ENCODE measurements around the gene GNL1.
A peak's percentile ranks its signal among the peaks of the same experiment; 100 is the strongest.

The GNL1 gene

DNA sequence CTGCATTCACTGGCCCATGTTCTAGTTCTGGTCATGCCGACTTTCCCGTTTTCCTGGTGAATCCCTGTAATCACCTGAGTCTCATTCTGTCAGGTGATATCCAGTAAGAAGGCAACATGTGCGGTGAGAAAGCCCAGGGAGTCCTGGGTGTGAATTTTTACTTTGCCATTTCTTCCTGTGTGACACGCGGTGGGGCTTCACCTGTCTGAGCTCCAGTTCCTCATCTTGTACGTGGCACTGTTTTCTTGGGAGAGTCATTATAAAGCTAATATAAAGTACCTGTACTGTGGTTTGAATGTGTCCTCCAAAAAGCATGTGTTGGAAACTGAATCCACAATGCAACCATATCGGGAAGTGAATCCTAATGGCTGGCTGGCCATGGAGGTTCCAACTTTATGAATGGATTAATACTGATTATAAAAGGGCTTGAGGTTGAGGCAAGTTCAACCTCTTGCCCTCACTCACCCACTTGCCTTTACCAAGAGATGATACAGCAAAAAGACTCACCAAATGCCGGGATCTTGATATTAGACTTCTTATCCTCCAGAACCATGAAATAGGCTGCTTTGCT is 61.9 kb downstream of the GNL1 start:
- Histone ChIP-seq H3K4me2 (ENCODE audit: low read length) (no peak overlapping the region), H3K36me3 (ENCODE audit: insufficient read depth, low read length) (no peaks in the 10 kb centered on the region), H3K9me3 (ENCODE audit: low read length) (no peaks in the 10 kb centered on the region), H4K20me1 (ENCODE audit: insufficient read depth, low read length) (no peaks in the 10 kb centered on the region), H3K4me1 (ENCODE audit: insufficient read depth, low read length, severe bottlenecking) (peaks cover 13% of the 10 kb centered on the region), H3K79me2 (ENCODE audit: insufficient read depth, low read length) (no peaks in the 10 kb centered on the region), H3K9ac (ENCODE audit: low read length) (no peak overlapping the region), H3F3A (ENCODE audit: insufficient read depth, low read length) (no peaks in the 10 kb centered on the region), H3K4me3 (ENCODE audit: low read depth, low read length, poor library complexity, severe bottlenecking) (no peak overlapping the region), H2AFZ (ENCODE audit: low read length) (no peak overlapping the region), H3K27me3 (ENCODE audit: insufficient read depth, low read length) (0 out of 2 replicates have a peak, but pooled peaks cover 11% of the 10 kb centered on the region), H3K27ac (ENCODE audit: low read depth, low read length, poor library complexity, severe bottlenecking) (no peak overlapping the region), H3K9me2 (ENCODE audit: low read depth, low read length) (no peaks in the 10 kb centered on the region)
- TF ChIP-seq CTCF (IDR thresholded peaks at IDR 0.05; ENCODE audit: low read length) (no peak), EZH2 (IDR thresholded peaks at IDR 0.05; ENCODE audit: borderline replicate concordance, low read length) (no peak)

- no peaks in the 10 kb centered on the region for H3K79me2 ChIP-seq (ENCODE audit: insufficient read depth, low read length)
- no peak overlapping the region for H3K27ac ChIP-seq (ENCODE audit: low read depth, low read length, poor library complexity, severe bottlenecking)
- TF ChIP-seq EZH2 (IDR thresholded peaks at IDR 0.05; ENCODE audit: borderline replicate concordance, low read length): no peak
- TF ChIP-seq CTCF (IDR thresholded peaks at IDR 0.05; ENCODE audit: low read length): peak; percentile 53; the same call in 1 of the 2 replicates
- H3K4me1 ChIP-seq (ENCODE audit: insufficient read depth, low read length, severe bottlenecking): peaks cover 17% of the 10 kb centered on the region
- no peaks in the 10 kb centered on the region for H4K20me1 ChIP-seq (ENCODE audit: insufficient read depth, low read length)
- H3K27me3 ChIP-seq (ENCODE audit: insufficient read depth, low read length): 0 out of 2 replicates have a peak, but pooled peaks cover 16% of the 10 kb centered on the region
- H3K9me2 ChIP-seq (ENCODE audit: low read depth, low read length): no peaks in the 10 kb centered on the region
- H2AFZ ChIP-seq (ENCODE audit: low read length): no peak overlapping the region
- no peaks in the 10 kb centered on the region for H3K9me3 ChIP-seq (ENCODE audit: low read length)
- H3K4me3 ChIP-seq (ENCODE audit: low read depth, low read length, poor library complexity, severe bottlenecking): no peak overlapping the region
- no peak overlapping the region for H3K4me2 ChIP-seq (ENCODE audit: low read length)
- H3K9ac ChIP-seq (ENCODE audit: low read length): no peak overlapping the region
- H3F3A ChIP-seq (ENCODE audit: insufficient read depth, low read length): no peaks in the 10 kb centered on the region
- H3K36me3 ChIP-seq (ENCODE audit: insufficient read depth, low read length): no peaks in the 10 kb centered on the region
These were observed 62.5 kb downstream of the GNL1 start for GRCh38 chr6:30493643-30494250.

GRCh38 chr6:30491991-30492952 is 64.0 kb downstream of the GNL1 start:
- no peak overlapping the region for H3K4me2 ChIP-seq (ENCODE audit: low read length)
- H3F3A ChIP-seq (ENCODE audit: insufficient read depth, low read length): no peaks in the 10 kb centered on the region
- H3K27ac ChIP-seq (ENCODE audit: low read depth, low read length, poor library complexity, severe bottlenecking): no peak overlapping the region
- no peak overlapping the region for H3K4me3 ChIP-seq (ENCODE audit: low read depth, low read length, poor library complexity, severe bottlenecking)
- 0 out of 2 replicates have a peak, but pooled peaks cover 16% of the 10 kb centered on the region for H3K27me3 ChIP-seq (ENCODE audit: insufficient read depth, low read length)
- no peak overlapping the region for H3K9ac ChIP-seq (ENCODE audit: low read length)
- H3K79me2 ChIP-seq (ENCODE audit: insufficient read depth, low read length): no peaks in the 10 kb centered on the region
- no peaks in the 10 kb centered on the region for H4K20me1 ChIP-seq (ENCODE audit: insufficient read depth, low read length)
- no peaks in the 10 kb centered on the region for H3K36me3 ChIP-seq (ENCODE audit: insufficient read depth, low read length)
- peaks cover 17% of the 10 kb centered on the region for H3K4me1 ChIP-seq (ENCODE audit: insufficient read depth, low read length, severe bottlenecking)
- H3K9me2 ChIP-seq (ENCODE audit: low read depth, low read length): no peaks in the 10 kb centered on the region
- no peaks in the 10 kb centered on the region for H3K9me3 ChIP-seq (ENCODE audit: low read length)
- TF ChIP-seq CTCF (IDR thresholded peaks at IDR 0.05; ENCODE audit: low read length) (no peak), EZH2 (IDR thresholded peaks at IDR 0.05; ENCODE audit: borderline replicate concordance, low read length) (no peak)
- no peak overlapping the region for H2AFZ ChIP-seq (ENCODE audit: low read length)
